ENCODE results near the gene CACNB2.

CACNB2 gene

DNA sequence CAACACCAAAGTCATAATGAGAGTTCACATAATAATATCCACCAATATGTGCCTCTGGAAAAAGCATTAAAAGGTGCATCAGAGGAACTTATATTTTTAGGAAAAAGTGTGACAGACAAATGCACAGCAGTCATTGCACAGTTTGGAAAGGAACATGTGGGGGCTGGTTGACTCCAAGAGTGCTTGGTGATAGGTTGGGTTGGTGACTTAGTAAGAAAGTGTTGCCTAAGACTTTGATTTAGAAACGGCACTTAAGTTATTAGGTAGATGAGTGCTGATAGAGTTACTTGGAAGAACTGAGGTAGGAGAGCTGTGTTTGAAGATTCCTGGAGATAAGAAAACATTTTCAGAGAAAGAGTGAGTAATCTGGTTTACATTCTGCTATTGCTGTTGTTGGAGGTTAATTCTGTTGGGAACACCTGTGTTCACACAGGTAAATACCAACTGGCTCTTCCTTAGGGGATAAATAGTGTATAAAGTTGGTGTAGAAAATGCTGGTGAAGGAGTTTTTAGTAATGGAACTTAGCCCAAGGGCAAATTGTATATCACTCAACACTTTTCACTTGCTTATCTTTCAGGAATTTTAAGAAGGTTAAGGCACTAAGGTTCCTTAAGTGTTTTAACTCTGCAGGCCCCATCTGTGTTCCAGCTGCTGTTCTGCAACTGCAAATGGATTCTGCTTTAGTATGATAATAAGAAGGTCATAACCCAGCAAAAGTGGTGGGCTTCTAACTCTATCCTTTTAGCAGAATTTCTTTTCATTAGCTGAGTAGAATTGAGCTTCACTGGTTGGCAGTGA, 315.1 kb downstream of the CACNB2 start:
- no peak overlapping the region for H3K4me3 Mint-ChIP-seq
- no peaks in the 10 kb centered on the region for H3K36me3 Mint-ChIP-seq
- H3K27me3 Mint-ChIP-seq, result no peaks in the 10 kb centered on the region
- H3K27ac Mint-ChIP-seq, result no peak overlapping the region
- no peak for ATAC-seq
- peaks cover 6% of the 10 kb centered on the region for H3K4me1 Mint-ChIP-seq
- no peaks in the 10 kb centered on the region for H3K9me3 Mint-ChIP-seq

DNA sequence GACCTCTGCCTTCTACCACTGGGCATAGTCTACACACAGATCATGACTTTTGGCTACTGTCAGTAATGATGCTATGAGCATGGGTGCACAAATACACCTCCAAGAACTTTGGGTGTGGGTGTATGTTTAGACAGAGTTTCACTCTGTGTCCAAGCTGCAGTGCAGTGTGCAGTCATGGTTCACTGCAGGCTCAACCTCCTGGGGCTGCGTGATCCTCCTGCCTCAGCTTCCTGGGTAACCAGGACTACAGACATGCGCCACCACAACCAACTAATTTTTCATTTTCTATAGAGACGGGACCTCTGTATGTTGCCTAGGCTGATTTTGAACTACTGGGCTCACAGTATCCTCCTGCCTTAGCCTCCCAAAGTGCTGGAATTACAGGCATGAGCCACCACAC, 316.8 kb downstream of the CACNB2 start:
- Mint-ChIP-seq H3K4me3 (no peak overlapping the region), H3K27me3 (no peaks in the 10 kb centered on the region), H3K9me3 (no peaks in the 10 kb centered on the region), H3K4me1 (peaks cover 6% of the 10 kb centered on the region), H3K36me3 (no peaks in the 10 kb centered on the region), H3K27ac (no peak overlapping the region)
- peak; percentile 80 for ATAC-seq

DNA sequence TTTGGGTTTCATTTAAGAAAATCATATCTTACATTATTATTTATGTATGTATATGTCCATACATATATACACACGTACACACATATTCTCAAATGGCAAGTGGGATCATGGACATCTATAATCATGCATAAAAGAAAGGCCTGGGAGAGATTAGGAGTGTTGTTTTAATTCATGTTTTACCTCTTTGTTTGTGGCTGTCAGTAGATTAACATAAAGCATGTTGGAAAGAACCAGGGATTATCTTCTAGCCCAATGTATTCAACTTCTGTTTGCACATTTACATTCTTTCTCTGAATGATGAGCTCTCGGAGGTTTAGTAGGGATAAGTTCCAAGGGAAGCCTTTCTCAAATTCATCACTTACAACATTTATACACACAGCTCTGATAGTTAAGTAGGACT, 319.8 kb downstream of the CACNB2 start:
- Mint-ChIP-seq H3K27me3 (no peaks in the 10 kb centered on the region), H3K9me3 (no peaks in the 10 kb centered on the region), H3K36me3 (no peaks in the 10 kb centered on the region), H3K4me3 (no peak overlapping the region), H3K4me1 (peaks cover 6% of the 10 kb centered on the region), H3K27ac (no peak overlapping the region)
- ATAC-seq, result no peak

DNA sequence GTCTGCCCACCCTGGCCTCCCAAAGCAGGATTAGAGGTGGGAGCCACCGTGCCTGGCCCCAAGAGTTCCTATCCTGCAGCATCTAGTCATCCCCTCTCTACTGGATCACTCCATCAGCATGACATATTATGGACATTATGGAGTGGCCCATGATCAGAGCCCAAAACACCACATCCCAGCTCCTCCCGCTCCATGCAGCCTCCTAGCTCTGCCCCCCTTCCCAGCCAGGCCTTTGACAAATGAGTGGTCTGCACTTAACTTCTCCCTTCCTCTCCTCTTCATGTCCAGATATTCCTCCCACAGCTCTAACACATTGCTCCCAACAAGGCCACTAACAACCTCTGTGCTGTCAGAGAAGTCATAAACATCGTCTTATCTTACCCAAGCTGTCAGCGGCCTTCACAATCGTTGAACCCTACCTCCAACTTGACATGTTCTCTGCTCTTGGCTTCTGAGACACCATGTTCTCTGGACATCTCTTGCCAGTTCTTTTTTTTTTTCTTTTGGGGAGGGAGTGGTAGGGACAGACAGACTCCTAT, 323.5 kb downstream of the CACNB2 start:
- no peak overlapping the region for H3K27ac Mint-ChIP-seq
- no peaks in the 10 kb centered on the region for H3K9me3 Mint-ChIP-seq
- ATAC-seq, result no peak
- no peaks in the 10 kb centered on the region for H3K27me3 Mint-ChIP-seq
- no peaks in the 10 kb centered on the region for H3K4me1 Mint-ChIP-seq
- no peak overlapping the region for H3K4me3 Mint-ChIP-seq
- H3K36me3 Mint-ChIP-seq, result no peaks in the 10 kb centered on the region

GRCh38 chr10:18469125-18469524, 328.9 kb downstream of the CACNB2 start:
- H3K9me3 Mint-ChIP-seq, result no peaks in the 10 kb centered on the region
- H3K27me3 Mint-ChIP-seq, result no peaks in the 10 kb centered on the region
- H3K4me3 Mint-ChIP-seq, result no peak overlapping the region
- H3K27ac Mint-ChIP-seq, result no peak overlapping the region
- H3K4me1 Mint-ChIP-seq, result peaks cover 10% of the 10 kb centered on the region
- no peak for ATAC-seq
- H3K36me3 Mint-ChIP-seq, result no peaks in the 10 kb centered on the region

GRCh38 chr10:18472977-18473376, 332.8 kb downstream of the CACNB2 start:
- Mint-ChIP-seq H3K9me3 (no peaks in the 10 kb centered on the region), H3K27ac (no peak overlapping the region), H3K36me3 (no peaks in the 10 kb centered on the region), H3K4me1 (peaks cover 10% of the 10 kb centered on the region), H3K27me3 (no peaks in the 10 kb centered on the region), H3K4me3 (no peak overlapping the region)
- ATAC-seq, result no peak

DNA sequence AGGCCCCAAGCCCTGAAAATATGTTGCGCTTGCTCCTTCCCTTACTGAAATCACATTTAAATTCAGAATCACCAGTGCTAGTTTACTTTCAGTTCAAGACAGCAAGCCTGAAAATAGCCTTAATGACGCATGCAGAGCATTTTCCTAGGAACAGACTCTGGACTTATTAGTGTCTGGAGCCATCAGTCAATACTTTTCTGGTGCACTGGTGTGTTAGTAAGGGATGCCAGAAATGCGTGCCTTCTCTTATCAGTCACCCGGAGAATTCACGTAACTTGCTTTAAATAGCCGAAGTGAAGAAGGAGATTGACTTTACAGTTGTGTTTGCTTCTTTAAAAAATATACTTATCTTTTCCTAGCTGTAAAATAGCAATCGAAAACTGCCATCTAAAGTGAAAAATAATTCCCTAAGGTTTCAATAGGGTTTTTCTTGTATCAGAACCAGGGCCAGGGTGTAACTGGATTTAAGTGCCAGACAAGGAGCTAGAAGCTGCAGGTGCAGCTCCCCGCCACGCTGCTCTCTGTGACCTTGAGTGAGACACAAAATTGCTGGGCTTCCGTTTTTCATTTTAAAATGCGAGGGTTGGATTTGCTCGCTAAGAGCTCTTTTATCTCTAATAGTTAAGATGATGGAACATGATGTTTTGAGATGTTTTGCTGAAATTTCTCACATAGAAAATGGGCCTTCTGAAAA, 333.3 kb downstream of the CACNB2 start:
- Mint-ChIP-seq H3K4me3 (no peak overlapping the region), H3K36me3 (no peaks in the 10 kb centered on the region), H3K9me3 (no peaks in the 10 kb centered on the region), H3K27ac (no peak overlapping the region), H3K4me1 (peaks cover 10% of the 10 kb centered on the region), H3K27me3 (no peaks in the 10 kb centered on the region)
- no peak for ATAC-seq

DNA sequence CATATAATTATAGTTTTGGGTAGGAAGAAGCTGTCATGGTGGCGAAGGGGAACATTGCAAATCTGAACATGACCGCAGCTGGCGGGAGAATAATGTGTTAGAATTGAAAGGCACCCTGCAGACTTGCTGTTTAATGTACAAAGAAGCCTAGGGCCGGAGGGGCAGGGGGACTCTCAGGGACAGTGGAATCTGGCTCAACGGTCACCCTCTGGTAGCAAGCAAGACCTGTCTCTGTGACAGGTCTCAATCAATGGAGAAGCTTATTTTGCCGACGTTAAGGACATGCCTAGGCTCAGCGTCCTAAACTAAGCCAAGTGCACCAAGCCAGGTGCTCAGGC, 333.9 kb downstream of the CACNB2 start:
- Mint-ChIP-seq H3K27me3 (no peaks in the 10 kb centered on the region), H3K36me3 (no peaks in the 10 kb centered on the region), H3K4me1 (peaks cover 10% of the 10 kb centered on the region), H3K4me3 (no peak overlapping the region), H3K9me3 (no peaks in the 10 kb centered on the region), H3K27ac (no peak overlapping the region)
- no peak for ATAC-seq

DNA sequence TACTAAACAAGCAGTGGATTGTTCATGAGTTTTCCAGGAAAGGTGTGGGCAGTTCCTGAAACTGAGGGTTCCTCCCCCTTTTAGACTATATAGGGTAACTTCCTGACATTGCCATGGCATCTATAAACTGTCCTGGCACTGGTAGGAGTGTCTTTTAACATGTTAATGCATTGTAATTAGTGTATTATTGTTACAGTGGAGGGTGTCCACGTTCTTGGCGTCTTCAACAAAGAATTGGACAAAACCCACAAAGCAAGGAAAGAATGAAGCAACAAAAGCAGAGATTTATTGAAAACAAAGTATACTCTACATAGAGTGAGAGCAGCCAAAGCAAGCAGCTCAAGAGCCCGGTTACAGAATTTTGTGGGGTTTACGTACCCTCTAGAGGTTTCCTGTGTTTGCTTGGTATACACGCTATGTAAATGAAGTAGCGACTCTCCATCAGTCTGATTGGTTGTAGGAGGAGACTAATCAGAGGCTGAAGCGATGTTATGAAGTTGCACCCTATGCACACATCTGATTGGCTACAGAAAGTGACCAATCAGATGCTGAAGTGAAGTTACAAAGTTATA, 335.9 kb downstream of the CACNB2 start:
- H3K9me3 Mint-ChIP-seq, result no peaks in the 10 kb centered on the region
- H3K4me1 Mint-ChIP-seq, result peaks cover 10% of the 10 kb centered on the region
- ATAC-seq, result no peak
- H3K27me3 Mint-ChIP-seq, result no peaks in the 10 kb centered on the region
- no peak overlapping the region for H3K4me3 Mint-ChIP-seq
- no peaks in the 10 kb centered on the region for H3K36me3 Mint-ChIP-seq
- no peak overlapping the region for H3K27ac Mint-ChIP-seq

- H3K4me1 Mint-ChIP-seq, result no peaks in the 10 kb centered on the region
- H3K27me3 Mint-ChIP-seq, result no peaks in the 10 kb centered on the region
- H3K9me3 Mint-ChIP-seq, result no peaks in the 10 kb centered on the region
- no peak overlapping the region for H3K27ac Mint-ChIP-seq
- no peak overlapping the region for H3K4me3 Mint-ChIP-seq
- ATAC-seq, result no peak
- no peaks in the 10 kb centered on the region for H3K36me3 Mint-ChIP-seq
These were observed 338.1 kb downstream of the CACNB2 start for GRCh38 chr10:18478354-18478753.

- Mint-ChIP-seq H3K27ac (no peak overlapping the region), H3K4me3 (no peak overlapping the region), H3K9me3 (no peaks in the 10 kb centered on the region), H3K4me1 (no peaks in the 10 kb centered on the region), H3K27me3 (no peaks in the 10 kb centered on the region), H3K36me3 (no peaks in the 10 kb centered on the region)
- no peak for ATAC-seq
These were observed 339.3 kb downstream of the CACNB2 start for GRCh38 chr10:18479502-18479901.

DNA sequence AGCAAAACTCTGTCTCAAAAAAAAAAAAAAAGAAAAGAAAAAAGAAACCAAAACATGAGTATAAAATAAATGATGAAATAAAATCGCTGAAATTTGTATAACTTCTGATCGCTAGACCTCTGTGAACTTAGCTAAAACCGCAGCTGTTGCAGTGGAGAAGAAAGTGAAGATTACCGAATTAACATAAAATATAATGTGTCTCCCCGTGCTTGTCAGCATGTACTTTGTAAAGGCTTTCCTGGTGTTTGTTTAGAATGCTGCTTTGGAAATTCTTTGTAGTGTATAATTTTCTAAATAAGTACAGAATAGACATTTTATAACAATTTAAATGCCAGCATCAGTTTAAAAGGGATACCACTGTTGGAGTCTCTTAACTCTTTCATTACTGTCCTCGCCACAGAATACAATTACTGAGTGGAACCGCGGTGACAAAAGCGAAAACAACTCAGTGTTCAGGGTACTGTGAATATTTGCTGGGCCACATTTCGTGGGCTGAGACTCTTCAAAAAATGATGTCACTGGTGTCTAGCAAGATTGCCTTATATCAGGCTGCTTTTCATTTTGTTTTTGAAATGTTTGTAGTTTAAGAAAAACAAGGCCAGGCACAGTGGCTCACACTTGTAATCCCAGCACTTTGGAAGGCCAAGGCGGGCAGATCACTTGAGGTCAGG, 343.4 kb downstream of the CACNB2 start:
- no peak overlapping the region for H3K27ac Mint-ChIP-seq
- no peaks in the 10 kb centered on the region for H3K27me3 Mint-ChIP-seq
- ATAC-seq, result no peak
- H3K36me3 Mint-ChIP-seq, result no peaks in the 10 kb centered on the region
- H3K9me3 Mint-ChIP-seq, result no peaks in the 10 kb centered on the region
- H3K4me1 Mint-ChIP-seq, result no peaks in the 10 kb centered on the region
- H3K4me3 Mint-ChIP-seq, result no peak overlapping the region

DNA sequence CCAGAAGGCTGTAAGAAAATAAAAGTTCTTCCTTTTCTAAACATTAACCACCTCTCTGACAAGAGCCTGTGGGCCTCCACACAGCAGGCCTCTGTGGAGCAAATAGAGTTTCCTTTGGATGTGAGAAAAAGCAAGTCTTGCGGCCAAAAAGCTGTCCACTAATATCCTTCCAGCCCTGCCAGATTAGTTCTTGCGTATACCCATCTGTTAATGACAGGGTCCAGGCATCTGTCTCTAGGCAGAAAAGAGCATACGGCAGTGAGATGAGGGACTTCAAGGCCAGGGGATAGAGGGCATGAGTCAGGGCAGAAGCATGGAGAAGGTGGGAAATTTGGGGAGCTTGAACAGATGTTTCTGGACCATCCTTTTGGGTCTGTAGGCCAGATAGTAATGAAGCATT, 346.2 kb downstream of the CACNB2 start:
- ATAC-seq, result no peak
- H3K4me3 Mint-ChIP-seq, result no peak overlapping the region
- H3K36me3 Mint-ChIP-seq, result no peaks in the 10 kb centered on the region
- no peaks in the 10 kb centered on the region for H3K9me3 Mint-ChIP-seq
- H3K4me1 Mint-ChIP-seq, result no peaks in the 10 kb centered on the region
- H3K27ac Mint-ChIP-seq, result no peak overlapping the region
- H3K27me3 Mint-ChIP-seq, result no peaks in the 10 kb centered on the region

DNA sequence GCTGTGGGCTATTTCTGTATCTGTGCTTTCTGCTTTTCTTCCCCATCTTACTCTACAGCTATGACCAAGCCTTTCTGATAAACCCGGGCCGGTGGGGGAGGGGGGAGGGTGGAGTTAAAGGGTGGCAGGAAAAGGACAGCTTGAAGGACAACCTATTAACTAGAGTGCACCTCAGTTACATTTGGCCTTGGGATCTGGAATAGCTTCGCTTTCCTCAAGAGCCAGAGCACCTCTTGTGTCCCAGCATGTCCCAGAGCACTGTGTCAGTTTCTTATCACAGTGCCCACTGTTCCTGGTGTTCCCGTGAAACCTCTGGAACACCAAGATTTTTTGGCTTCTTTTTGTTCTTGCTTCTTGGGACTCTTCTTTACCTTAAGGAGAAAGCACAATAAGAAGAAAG, 350.5 kb downstream of the CACNB2 start:
- Mint-ChIP-seq H3K27ac (no peak overlapping the region), H3K9me3 (peaks cover 2% of the 10 kb centered on the region), H3K4me3 (no peak overlapping the region), H3K4me1 (no peaks in the 10 kb centered on the region), H3K27me3 (no peaks in the 10 kb centered on the region), H3K36me3 (no peaks in the 10 kb centered on the region)
- no peak for ATAC-seq

GRCh38 chr10:18497806-18498369, 357.7 kb downstream of the CACNB2 start:
- ATAC-seq, result no peak
- H3K9me3 Mint-ChIP-seq, result no peaks in the 10 kb centered on the region
- H3K27ac Mint-ChIP-seq, result no peak overlapping the region
- H3K36me3 Mint-ChIP-seq, result no peaks in the 10 kb centered on the region
- no peak overlapping the region for H3K4me3 Mint-ChIP-seq
- H3K27me3 Mint-ChIP-seq, result no peaks in the 10 kb centered on the region
- no peaks in the 10 kb centered on the region for H3K4me1 Mint-ChIP-seq
